NT2/D1 (cell line): ENCODE results near the gene SH3D21.

ENCODE experiments used
- DNase-seq: peaks from one replicate; pipeline ENCODE4 v3.0.0-alpha.2; 2011; ENCODE audit warnings: low read depth, low spot score
- H3K27me3 ChIP-seq: 2 replicates; pipeline ENCODE4 v1.6.0; 2011; ENCODE audit warnings: mild to moderate bottlenecking; ENCODE audit not compliant: insufficient read length, insufficient read depth
- H3K36me3 ChIP-seq: 2 replicates; pipeline ENCODE4 v1.6.1; 2011; ENCODE audit warnings: mild to moderate bottlenecking, low read length, mixed read lengths; ENCODE audit not compliant: insufficient read depth, insufficient read length
- H3K4me1 ChIP-seq: 2 replicates; pipeline ENCODE4 v1.5.1; 2011; ENCODE audit not compliant: insufficient read depth, insufficient read length
- H3K4me3 ChIP-seq: 2 replicates; pipeline ENCODE4 v1.5.1; 2011; ENCODE audit warnings: low read depth; ENCODE audit not compliant: insufficient read length
- H3K9ac ChIP-seq: 2 replicates; pipeline ENCODE4 v1.6.0; 2011; ENCODE audit warnings: low read depth; ENCODE audit not compliant: insufficient read length
- H3K9me3 ChIP-seq: 2 replicates; pipeline ENCODE4 v1.5.1; 2011; ENCODE audit warnings: mild to moderate bottlenecking, low read length; ENCODE audit not compliant: insufficient read depth
- SUZ12 ChIP-seq: IDR thresholded peaks from 2 replicates; pipeline ENCODE4 v1.6.1; 2011; ENCODE audit not compliant: insufficient read length, insufficient read depth; ENCODE audit errors: extremely low read depth
- YY1 ChIP-seq: IDR thresholded peaks from 2 replicates; pipeline ENCODE4 v1.6.1; 2011; ENCODE audit not compliant: insufficient read length, insufficient read depth
- ZNF274 ChIP-seq: IDR thresholded peaks from 2 replicates; pipeline ENCODE4 v1.6.1; 2011; ENCODE audit warnings: mild to moderate bottlenecking, low read depth, low read length

The SH3D21 gene

GRCh38 chr1:36352910-36353878, 47.0 kb downstream of the SH3D21 start:
- Histone ChIP-seq H3K9me3 (no peaks in the 10 kb centered on the region), H3K36me3 (peaks cover 81% of the 10 kb centered on the region), H3K4me1 (peaks cover 36% of the 10 kb centered on the region), H3K9ac (no peak overlapping the region), H3K27me3 (no peaks in the 10 kb centered on the region), H3K4me3 (no peak overlapping the region)
- TF ChIP-seq YY1, result no peak
- TF ChIP-seq SUZ12, result no peak
- TF ChIP-seq ZNF274, result no peak
- DNase-seq, result no peak

GRCh38 chr1:36354486-36354885, 48.3 kb downstream of the SH3D21 start:
- Histone ChIP-seq H3K27me3 (no peaks in the 10 kb centered on the region), H3K36me3 (peaks cover 81% of the 10 kb centered on the region), H3K9me3 (no peaks in the 10 kb centered on the region), H3K4me1 (peaks cover 33% of the 10 kb centered on the region), H3K9ac (no peak overlapping the region), H3K4me3 (no peak overlapping the region)
- no peak for DNase-seq
- TF ChIP-seq YY1, result no peak
- no peak for TF ChIP-seq ZNF274
- no peak for TF ChIP-seq SUZ12

DNA sequence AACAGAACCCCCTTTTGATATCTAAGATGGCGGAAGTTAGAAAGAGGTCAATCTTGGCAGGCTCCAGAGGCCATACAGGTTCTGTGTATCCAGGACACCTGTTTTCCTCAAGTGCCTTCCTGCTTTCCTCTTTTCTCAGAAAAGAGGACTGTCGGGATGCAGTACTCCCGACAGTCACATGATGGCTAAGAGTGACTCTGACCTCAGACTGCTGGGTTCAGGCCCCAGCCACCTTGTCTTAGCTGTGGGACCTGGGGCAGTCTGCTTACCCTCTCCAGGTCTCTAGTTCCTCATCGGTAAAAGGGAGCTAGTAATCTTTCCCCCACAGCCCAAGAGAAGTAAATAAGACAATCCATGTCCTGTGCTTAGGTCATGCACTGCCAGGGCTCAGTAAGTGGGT, 49.6 kb downstream of the SH3D21 start:
- Histone ChIP-seq H3K36me3 (peaks cover 82% of the 10 kb centered on the region), H3K4me1 (peaks cover 26% of the 10 kb centered on the region), H3K9me3 (no peaks in the 10 kb centered on the region), H3K9ac (no peak overlapping the region), H3K4me3 (no peak overlapping the region), H3K27me3 (no peaks in the 10 kb centered on the region)
- DNase-seq, result no peak
- no peak for TF ChIP-seq YY1
- TF ChIP-seq SUZ12, result no peak
- no peak for TF ChIP-seq ZNF274

GRCh38 chr1:36358514-36359084, 52.4 kb downstream of the SH3D21 start:
- H3K9ac ChIP-seq, result no peak overlapping the region
- H3K9me3 ChIP-seq, result no peaks in the 10 kb centered on the region
- TF ChIP-seq YY1 (no peak), ZNF274 (no peak), SUZ12 (no peak)
- no peak for DNase-seq
- H3K4me1 ChIP-seq, result peaks cover under 1% of the 10 kb centered on the region
- no peaks in the 10 kb centered on the region for H3K27me3 ChIP-seq
- H3K36me3 ChIP-seq, result peaks cover 90% of the 10 kb centered on the region
- H3K4me3 ChIP-seq, result no peak overlapping the region

DNA sequence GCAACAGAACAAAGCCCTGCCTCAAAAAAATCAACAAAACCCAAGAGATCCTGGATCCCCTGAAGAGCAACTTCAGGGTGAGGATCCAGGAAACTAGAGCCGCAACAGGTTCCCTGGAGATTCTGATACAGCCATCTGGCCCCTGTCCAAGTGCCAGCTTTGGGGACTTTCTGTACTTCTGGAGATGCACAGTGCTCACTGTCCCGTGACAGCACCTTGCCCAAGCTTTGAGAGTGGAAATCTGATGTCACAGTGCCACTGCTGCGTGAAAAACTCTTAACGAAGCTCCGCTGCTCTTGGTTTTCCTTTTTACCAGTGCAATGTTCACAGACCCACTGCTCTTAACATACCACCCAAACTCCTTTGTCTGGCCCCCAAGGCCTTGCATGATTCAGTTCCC, 53.2 kb downstream of the SH3D21 start:
- DNase-seq, result no peak
- H3K36me3 ChIP-seq, result peaks cover 87% of the 10 kb centered on the region
- no peaks in the 10 kb centered on the region for H3K4me1 ChIP-seq
- H3K4me3 ChIP-seq, result no peak overlapping the region
- H3K9me3 ChIP-seq, result no peaks in the 10 kb centered on the region
- no peak overlapping the region for H3K9ac ChIP-seq
- TF ChIP-seq YY1 (no peak), SUZ12 (no peak)
- H3K27me3 ChIP-seq, result no peaks in the 10 kb centered on the region

DNA sequence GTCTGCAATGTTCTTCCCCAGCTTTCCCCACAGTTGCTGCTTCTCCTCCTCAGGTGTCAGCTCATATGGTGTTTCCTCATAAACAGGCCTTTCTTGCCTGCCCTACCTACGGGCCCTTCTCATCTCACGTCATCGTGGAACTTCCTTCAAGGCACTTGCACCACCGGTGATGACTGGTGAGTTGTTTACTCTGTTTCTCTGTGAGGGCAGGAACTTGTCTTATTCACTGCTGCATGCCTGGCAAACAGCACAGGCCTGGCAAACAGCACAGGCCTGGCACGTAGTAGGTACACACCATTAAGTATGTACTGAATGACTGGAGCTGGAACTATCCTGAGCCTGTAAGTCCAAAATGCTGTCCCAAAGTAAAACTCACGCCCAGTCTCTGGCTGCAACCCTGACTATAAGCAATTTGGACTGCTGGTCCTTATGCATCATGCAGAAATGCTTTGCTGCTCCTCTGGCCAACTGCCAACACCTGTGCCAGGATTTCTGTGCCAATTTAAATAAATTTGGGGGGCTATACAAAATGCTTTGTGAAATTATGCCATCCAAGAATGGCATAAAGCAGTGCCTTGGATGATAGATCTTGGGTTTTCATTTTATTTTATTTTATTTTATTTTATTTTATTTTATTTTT, 53.9 kb downstream of the SH3D21 start:
- DNase-seq, result no peak
- Histone ChIP-seq H3K4me3 (no peak overlapping the region), H3K9me3 (no peaks in the 10 kb centered on the region), H3K27me3 (no peaks in the 10 kb centered on the region), H3K4me1 (no peaks in the 10 kb centered on the region), H3K36me3 (peaks cover 80% of the 10 kb centered on the region), H3K9ac (no peak overlapping the region)
- TF ChIP-seq YY1 (no peak), SUZ12 (no peak), ZNF274 (no peak)

- Histone ChIP-seq H3K4me1 (peaks cover 18% of the 10 kb centered on the region), H3K9ac (no peak overlapping the region), H3K27me3 (no peaks in the 10 kb centered on the region), H3K36me3 (peaks cover 76% of the 10 kb centered on the region), H3K4me3 (no peak overlapping the region), H3K9me3 (no peaks in the 10 kb centered on the region)
- TF ChIP-seq SUZ12 (no peak), YY1 (no peak), ZNF274 (no peak)
- no peak for DNase-seq
Measured at GRCh38 chr1:36365381-36365780, 59.2 kb downstream of the SH3D21 start.
